Measurements from ENCODE around the gene NEU4.
"Not testable (repeated sequence)": the region's sequence is repeated elsewhere in the genome, so short reads cannot be mapped to it uniquely, and the experiment has no call there.

Gene NEU4

GRCh38 chr2:241775223-241776177 is 33.5 kb upstream of the NEU4 start:
- DNase-seq, result no peak

GRCh38 chr2:241776336-241777169 is 32.4 kb upstream of the NEU4 start, which contains the start of gene GAL3ST2:
Gene GAL3ST2 (plus strand): TSS chr2:241776822. CDS start chr2:241776956, 134 bp downstream.
- DNase-seq, result no peak

DNA sequence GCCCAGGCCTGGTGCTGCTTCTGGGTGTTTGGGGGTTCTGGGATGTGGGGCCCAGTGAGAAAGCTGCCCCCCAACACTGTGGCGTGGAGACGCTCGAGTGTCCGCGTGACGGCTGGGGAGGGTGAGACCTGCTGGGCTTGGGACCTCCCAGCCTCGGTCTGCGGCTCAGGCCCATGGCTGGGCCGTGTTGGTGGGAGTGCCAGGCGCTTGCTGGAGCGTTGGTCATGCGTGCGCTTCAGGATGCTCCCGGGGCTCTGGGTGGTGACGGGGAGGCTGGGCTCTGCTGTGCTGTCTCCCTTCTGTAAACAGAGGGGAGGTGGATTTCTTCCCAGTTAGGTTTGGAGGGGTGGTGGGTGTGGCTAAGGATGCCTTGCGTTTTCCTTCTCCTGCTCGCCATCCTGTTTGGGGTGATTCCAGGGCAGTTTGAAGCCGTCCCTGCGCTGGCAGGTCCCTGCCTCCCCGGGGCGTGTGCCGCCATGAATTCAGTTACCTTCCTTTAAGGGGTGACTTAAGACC is 31.8 kb upstream of the NEU4 start:
- no peak for DNase-seq

GRCh38 chr2:241777686-241778627 is 31.0 kb upstream of the NEU4 start:
- DNase-seq, result no peak

DNA sequence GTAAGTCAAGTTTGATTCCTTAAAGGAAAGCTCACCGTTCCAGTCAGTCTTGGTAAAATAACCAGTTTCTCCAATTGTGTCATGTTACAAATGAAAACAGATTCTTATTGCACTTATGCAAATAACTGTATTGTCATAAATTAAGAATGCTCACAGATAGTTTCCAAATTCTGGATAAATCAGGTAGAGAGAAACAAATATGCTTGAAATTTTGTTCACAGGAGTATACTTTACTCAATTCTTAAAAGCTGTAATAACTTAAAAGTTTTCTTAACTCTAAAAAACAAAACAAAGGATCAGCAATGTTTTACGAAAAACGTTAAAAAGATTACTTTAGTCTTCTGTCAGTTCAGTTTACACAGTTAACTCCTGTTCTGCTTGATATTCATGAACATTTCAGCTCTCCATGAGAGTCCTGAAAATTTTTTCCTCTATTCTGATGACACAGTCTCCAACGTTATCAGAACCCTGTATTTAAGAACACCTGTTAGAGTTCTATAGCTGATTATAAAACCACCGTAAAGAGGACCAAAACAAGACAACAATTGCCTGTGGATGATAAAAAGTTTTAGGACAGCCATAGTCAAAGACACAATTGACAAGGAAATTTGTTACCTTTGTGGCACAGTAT is 27.9 kb upstream of the NEU4 start:
- DNase-seq, result no peak

DNA sequence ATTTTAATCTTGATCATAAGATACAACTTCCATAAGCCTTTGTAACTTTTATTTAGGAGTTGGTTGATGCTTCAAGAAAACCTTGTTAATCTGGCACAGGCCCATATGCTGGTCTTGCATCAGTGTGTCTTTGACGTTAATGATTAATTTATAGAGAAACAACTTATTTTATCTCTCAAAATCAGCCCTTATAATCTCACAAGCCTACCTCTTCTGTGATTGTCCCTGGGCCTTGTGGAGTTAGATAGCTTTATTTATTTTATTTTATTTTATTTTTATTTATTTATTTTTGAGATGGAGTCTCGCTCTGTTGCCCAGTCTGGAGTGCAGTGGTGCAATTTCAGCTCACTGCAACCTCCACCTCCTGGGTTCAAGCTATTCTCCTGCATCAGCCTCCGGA is 26.9 kb upstream of the NEU4 start:
- DNase-seq, result not testable (repeated sequence)

DNA sequence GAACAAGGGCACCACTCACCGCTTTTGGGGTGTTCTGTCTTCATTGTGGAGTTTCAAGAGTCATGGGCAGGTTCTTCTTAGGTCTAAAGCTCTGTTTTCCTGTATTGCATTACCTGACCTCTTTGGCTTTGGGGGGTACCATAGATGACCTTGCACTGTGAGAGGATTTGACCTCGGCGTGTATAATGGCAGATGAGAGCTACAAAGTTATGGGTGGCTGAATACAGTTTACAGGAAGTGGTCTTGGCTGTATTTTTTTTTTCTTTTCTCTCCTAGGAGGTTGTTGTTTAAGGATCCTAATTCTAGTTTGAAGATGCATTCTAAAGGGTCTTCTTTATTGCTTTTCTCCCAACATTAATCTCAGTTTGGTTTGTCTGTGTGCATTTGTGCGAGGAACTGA is 20.9 kb upstream of the NEU4 start:
- DNase-seq, result no peak

DNA sequence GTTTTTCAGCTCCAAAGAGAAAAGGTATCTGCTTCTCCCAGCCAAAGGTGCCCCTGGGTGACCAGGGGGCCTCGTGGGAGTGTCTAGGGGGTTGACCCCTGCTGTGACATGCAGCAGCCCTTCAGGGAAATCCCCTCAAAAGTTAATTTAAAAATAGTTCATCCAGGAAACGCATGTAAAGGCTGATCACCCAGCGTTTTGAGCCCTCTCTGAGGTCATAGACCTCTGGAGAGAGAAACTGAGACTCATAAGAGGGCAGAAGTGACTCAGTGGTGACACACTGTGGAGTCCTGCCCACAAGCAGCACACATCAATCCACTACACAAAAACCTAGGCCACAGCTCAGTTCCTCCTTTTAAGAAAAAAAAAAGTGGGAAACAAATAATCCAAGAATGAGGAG is 20.4 kb upstream of the NEU4 start:
- peak; percentile 65 for DNase-seq

GRCh38 chr2:241791385-241791784 is 17.6 kb upstream of the NEU4 start:
- not testable (repeated sequence) for DNase-seq

GRCh38 chr2:241793385-241793784 is 15.6 kb upstream of the NEU4 start:
- no peak for DNase-seq

GRCh38 chr2:241794250-241794823 is 14.7 kb upstream of the NEU4 start:
- DNase-seq, result no peak

DNA sequence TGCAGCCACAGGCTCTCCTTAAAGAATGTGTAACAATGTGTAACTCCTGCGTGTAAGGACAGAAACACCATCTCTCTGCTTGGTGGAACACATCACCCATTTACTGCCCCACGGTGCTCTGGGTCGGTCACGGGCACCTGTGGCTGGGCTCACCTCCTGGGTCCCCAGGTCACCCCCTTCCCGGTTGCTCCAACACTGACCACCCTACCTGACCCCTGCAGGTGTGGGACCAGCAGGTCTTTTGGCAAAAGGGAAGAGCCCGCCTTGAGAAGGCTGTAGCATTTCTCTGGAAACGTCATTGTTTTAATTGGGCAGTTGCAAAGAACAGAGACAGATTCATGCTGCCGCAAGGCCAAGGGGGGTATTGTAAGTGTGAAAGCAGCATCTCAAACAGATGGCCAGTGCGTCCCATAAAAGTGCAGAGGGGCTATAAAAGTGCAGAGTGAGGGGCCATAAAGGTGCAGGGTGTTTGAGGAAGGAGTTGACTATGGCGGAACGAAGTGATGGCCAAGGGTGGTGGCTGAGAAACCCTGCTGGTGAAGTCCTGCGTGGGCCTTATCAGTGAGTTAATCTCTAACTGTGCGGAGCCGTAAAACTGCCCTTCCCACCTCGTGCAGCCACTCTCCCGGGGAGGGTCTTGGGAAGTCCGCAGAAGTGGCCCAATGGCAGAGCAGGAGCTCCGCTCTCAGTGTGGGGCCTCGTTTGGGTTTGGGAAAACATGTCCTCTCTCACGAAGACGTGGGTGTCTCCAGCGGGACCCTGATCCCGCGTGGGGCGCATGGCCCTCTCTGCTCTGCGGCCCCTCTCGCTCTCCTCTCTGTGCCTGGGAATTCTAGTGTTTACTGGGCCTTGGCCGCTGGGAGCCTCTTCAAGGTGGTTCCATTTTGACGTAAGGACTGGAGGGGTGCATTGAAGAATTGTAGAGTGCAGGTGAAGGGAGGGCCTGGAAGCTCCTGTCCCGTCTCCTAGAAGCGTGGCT is 13.7 kb upstream of the NEU4 start:
- no peak for DNase-seq

- no peak for DNase-seq
These were observed 12.8 kb upstream of the NEU4 start for GRCh38 chr2:241796209-241796608.

DNA sequence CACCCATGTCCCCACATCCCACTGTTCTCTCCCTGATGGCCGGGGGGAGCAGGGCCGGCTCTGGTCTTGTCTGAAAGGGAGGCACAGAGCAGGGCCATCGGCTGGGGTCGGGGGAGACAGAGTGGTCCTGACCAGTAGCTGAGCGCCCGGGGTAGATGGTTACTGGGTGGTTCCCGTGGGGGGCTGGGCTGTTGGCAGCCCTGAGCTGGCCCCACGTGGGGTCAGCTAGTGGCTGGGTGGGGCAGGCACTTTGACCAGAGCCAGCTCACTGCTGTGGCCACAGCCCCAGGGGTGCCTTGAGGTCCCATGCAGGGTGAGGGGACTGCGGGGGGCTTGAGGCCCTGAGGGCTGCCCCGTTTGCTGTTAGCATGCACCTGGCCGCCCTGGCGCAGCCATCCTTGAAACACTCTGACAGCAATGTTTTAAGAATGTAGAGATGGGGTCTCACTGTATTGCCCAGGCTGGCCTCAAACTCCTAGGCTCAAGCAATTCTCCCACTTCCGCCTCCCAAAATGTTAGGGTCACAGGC is 12.3 kb upstream of the NEU4 start:
- DNase-seq, result no peak

GRCh38 chr2:241797441-241798080 is 11.4 kb upstream of the NEU4 start:
- no peak for DNase-seq

- no peak for DNase-seq
These were observed 10.8 kb upstream of the NEU4 start for GRCh38 chr2:241798081-241798630.

GRCh38 chr2:241798631-241799521 is 10.1 kb upstream of the NEU4 start:
- DNase-seq, result no peak
